ENCODE results near the gene DGLUCY.

GRCh38 chr14:91152499-91152898, 38.6 kb downstream of the DGLUCY start:
- no peak for TF ChIP-seq CTCF (IDR thresholded peaks at IDR 0.05; ENCODE audit: borderline replicate concordance, extremely low read depth, low read length, poor library complexity, severe bottlenecking)
- no peak for TF ChIP-seq EZH2 (IDR thresholded peaks at IDR 0.05; ENCODE audit: borderline replicate concordance, low read depth, low read length, severe bottlenecking)

All from DND-41 (cell line).